KBM-7 (cell line): Measurements from ENCODE around the gene MS4A15.
A peak's percentile ranks its signal among the peaks of the same experiment; 100 is the strongest.

Experiments
- DNase-seq: peaks from one replicate; pipeline ENCODE4 v3.0.0-alpha.2; 2015
- in situ Hi-C: fragments of 300-500 bp; cut with MboI; formaldehyde crosslinking; loops from 2 replicates; pipeline ENCODE4 v1.14.3; 2020; ENCODE audit warnings: low sequenced_read_pairs, low pct_unique_long_range_greater_than_20kb, mixed read lengths

MS4A15 gene

DNA sequence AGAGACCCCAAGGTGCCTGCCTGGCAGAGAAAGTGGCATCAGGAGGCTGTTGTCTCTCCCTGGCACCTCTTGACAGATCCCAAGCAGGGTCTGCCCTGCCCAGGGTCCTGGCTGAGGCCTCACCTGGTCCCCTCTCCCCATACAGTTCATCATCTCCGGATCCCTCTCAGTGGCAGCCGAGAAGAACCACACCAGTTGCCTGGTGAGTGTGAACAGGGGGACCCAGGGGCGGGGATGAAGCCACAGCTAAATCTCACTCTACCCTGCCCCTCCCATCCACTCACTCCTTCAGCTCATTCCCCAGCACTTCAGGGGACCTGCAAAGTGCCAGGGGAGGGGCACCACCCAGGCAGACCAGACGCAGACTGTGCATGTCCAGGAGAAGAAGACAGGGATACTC, 14.5 kb downstream of the MS4A15 start:
- DNase-seq = no peak
- in situ Hi-C loops = no loop called here

DNA sequence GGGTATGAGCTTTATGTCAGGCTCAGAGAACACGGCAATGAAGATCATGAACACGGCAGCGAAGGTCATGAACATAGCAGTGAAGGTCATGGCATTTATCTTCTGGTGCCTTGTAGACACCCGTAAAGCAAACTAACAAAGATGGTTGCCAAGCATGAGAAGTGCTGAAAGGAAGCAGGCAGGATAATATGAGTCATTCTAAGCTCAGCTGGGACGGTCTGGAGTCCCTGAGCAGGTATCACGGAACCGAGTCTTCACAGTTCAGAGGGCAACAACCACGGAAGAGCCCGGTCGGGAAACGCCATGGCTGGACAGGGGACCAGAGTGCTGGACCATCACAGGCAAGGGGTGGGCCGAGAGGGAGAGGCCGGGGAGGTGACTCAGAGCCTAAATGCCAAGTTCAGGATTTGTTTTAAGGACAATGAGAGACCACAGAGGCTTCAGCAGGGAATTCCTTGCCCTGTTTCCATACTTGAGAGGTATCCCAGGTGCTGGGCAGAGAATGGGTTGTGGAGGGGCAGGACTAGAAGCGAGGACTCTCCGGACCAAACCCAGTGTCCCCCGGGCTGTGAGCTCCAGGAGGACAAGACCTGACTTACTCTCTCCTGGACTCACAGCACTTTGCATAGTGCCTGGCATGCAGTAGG, 15.3 kb downstream of the MS4A15 start:
- in situ Hi-C loops = no loop called here
- DNase-seq = no peak

DNA sequence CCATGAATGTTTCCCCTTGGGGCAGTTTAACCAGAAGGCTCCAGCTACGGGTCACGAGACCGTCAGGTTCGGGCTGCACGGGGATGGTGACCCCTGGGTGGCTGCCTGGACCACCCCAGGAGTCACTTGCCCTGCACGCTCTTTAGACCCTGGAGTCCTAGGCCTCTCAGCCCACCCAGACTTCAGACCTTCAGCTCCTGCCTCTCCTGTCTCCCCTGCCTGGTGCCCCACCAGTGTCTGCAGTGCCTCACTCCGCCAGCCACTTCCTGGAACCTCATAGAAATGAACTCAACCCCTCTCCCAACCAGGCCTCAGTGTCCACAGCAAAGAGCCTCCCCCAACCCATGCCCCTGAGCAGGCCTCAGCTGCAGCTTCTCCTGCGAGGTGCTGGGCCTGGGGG, 16.0 kb downstream of the MS4A15 start:
- DNase-seq = no peak
- in situ Hi-C loops = no loop called here

DNA sequence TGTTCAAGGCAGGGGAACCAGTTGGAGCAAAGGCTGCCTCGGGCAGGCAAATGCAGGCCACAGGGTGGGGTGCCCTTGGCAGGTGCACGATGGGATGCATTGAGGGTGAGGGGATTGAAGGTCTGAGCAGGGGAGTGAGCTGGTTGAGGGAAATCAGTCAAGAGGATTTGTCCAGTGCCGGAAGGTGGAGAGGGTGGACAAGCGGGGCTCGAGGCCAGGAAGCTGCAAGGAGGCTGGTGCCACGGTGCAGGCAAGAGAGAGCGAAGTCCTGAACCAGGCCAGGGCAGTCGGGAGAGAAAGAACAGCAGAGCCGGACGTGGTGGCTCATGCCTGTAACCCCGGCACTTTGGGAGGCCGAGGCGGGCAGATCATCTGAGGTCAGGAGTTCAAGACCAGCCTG, 18.1 kb downstream of the MS4A15 start:
- DNase-seq = no peak
- in situ Hi-C loops = no loop called here

- peak; percentile 95 for DNase-seq
- in situ Hi-C loops = no loop called here
Measured at GRCh38 chr11:60775420-60775961, 18.8 kb downstream of the MS4A15 start.

GRCh38 chr11:60776167-60776566, 19.5 kb downstream of the MS4A15 start:
- DNase-seq = no peak

DNA sequence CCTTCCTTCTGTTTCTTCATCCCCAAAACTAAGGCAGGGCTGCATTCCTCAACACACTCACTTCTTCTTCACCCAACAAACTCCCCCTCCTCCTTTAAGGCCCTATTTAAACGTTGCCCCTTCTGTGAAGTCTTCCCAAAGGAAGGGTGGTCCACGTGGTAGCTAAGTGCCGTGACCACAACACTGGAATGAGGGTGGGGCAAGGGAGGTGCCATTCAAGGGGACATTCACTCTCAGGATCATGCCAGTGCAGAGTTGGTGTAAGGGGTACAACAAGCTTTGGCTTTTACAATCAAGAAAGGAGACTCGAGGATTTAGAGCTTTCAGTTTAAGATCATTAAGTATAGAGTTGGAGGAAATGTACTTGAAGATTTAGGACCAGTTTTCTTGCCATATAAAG, 20.4 kb downstream of the MS4A15 start:
- no peak for DNase-seq
- in situ Hi-C loops = no loop called here

More at GRCh38 chr11:60776167-60776566, 19.5 kb downstream of the MS4A15 start:
- in situ Hi-C loops = no loop called here

DNA sequence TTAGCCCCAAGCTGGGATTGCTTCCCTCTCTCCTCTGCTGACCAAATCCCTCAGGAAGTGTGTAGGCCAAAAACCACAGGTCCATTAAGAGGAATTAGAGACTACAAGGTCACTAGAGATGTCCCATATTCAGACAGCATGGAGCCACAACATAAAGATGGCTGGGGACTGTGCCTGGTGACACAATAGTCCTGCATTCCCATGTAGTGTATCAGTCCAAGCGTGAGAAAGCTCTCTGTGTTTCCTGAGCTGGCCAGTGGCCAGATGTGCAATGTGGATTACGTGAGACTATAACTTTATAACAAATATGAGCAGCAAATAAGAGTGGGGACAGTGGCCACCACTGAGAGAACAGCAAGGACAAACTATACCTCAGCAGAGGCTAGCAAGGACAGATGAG, 20.9 kb downstream of the MS4A15 start:
- no peak for DNase-seq
- in situ Hi-C loops = no loop called here

DNA sequence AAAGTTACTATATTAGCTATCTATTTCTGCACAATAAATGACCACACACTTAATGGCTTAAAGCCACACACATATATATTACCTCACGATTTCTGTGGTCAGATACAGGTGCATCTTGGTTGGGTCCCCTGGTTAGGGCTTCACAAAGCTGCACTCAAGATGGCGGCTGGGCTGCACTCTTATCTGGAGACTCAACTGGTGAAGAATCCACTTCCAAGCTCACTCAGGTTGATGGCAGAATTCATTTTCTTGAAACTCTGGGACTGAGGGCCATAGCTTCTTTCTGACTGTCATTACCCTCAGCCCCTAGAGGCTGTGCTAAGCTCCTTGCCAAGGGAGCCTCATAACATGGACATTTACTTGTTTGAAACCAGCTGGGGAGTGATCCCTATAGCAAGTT, 23.4 kb downstream of the MS4A15 start:
- no peak for DNase-seq
- in situ Hi-C loops = no loop called here

GRCh38 chr11:60780774-60781173, 24.1 kb downstream of the MS4A15 start:
- DNase-seq = no peak
- in situ Hi-C loops = no loop called here

DNA sequence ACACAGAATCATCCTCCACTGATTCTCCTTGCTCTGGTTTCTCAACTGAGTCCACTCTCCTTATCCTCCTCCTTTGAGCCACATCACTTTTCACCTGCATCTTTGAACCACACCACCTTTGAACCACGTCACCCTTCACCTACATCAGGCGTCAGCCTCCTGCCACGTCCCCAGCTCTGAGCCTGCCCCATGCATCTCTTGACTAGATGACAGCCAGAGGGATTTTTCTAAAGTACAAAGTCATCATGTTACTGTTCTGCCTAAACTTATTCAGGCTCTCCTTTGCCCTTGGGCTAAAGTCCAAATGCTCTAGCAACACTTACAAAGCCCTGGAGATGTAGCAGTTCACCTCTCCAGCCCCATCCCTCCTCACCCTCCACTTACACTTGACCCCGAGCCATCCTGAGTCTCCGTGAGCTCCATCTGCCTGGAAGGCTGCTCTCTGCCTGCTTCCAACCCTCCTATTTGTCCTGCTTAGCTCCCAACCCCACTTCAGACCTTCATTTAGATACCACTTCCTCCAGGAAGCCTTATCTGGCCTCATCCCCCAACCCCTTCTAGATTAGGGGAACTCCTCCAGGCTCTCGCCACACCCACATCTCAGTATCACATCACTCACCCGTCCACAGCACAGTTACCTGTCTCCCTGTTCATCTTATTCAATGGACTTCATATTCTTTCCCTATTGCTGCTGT, 24.8 kb downstream of the MS4A15 start:
- in situ Hi-C loops = no loop called here
- no peak for DNase-seq

- DNase-seq = no peak
- in situ Hi-C loops = no loop called here
Measured at GRCh38 chr11:60781981-60782316, 25.3 kb downstream of the MS4A15 start.

GRCh38 chr11:60782393-60783140, 25.9 kb downstream of the MS4A15 start:
- no peak for DNase-seq
- in situ Hi-C loops = no loop called here

DNA sequence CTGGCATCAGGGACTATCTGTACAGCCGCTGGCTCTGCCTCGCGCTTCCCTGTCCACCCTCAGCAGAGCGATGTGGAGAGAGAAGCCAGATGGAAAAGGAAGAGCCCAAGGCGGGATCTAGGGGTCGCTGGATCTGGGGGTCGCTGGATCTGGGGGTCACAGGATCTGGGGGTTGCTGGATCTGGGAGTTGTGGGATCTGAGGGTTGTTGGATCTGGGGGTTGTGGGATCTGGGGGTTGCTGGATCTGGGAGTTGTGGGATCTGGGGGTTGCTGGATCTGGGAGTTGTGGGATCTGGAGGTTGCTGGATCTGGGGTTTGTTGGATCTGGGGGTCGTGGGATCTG, 26.4 kb downstream of the MS4A15 start:
- in situ Hi-C loops = no loop called here
- no peak for DNase-seq

GRCh38 chr11:60783911-60784310, 27.2 kb downstream of the MS4A15 start:
- no peak for DNase-seq

DNA sequence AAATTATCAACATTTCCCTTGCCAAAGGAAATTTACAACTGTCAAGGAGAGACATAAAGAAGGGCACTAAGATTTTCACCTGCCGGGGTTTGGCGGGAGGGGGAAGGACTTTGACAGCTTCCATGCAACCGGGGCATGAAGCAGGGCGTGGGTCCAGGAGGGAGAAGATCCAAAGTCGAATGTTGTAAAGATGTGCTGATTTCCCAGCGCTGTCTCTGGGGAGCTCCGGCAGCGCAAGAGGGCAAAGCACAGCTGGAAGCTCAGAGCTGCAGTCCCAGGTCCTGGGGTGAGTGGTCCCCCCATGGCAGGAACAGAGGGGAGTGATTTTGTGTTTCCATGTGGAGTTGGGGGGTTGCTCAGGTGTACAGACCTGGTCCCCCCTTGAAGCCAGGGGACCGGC, 28.5 kb downstream of the MS4A15 start, which contains the start of gene MS4A10:
TSS of gene MS4A10 (plus strand) at position 198 of the 400 bp plus-strand sequence. CDS start 5,003 bp downstream, outside the sequence.
- DNase-seq = no peak
- in situ Hi-C loops = no loop called here

More at GRCh38 chr11:60783911-60784310, 27.2 kb downstream of the MS4A15 start:
- in situ Hi-C loops = no loop called here

DNA sequence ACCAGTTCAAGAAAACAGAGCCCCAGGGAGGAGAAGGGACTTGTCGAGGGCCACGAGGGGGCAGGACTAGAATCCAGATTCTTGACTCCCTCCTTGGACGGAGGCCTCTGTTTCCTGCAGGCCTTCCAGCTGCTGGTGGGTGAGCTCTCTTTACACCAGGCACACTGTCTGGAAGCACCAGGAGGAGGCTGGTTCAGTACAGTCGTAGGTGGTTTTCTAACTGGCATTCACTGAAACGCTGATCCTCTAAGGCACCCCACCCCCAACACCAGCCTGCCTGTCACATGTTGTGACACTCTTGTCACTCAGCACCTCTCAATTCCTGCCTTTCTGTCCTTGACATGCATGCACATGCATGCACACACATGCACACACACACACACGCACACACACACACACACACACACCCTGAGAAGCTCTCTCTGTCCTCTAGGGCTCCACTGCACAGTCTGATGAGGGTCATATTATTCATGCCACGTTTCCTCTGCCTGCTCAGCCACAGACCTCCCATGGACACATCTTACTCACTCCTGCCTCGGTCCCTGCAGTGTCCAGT, 29.2 kb downstream of the MS4A15 start:
- in situ Hi-C loops = no loop called here
- DNase-seq = no peak

GRCh38 chr11:60786811-60787567, 30.3 kb downstream of the MS4A15 start:
- in situ Hi-C loops = no loop called here
- DNase-seq = no peak
